ENCODE data around the gene LRIG1.

Gene LRIG1

GRCh38 chr3:66489115-66489514, 11.7 kb downstream of the LRIG1 start:
- Mint-ChIP-seq H3K36me3 (ENCODE audit: low read depth) (no peaks in the 10 kb centered on the region), H3K4me1 (peaks cover 76% of the 10 kb centered on the region), H3K27me3 (ENCODE audit: low read depth) (no peaks in the 10 kb centered on the region), H3K9me3 (no peaks in the 10 kb centered on the region), H3K27ac (no peak overlapping the region), H3K4me3 (no peak overlapping the region)
- TF ChIP-seq CTCF (IDR thresholded peaks at IDR 0.05; ENCODE audit: unreplicated experiment in 3 of 3), result no peak

- Mint-ChIP-seq H3K27me3 (ENCODE audit: low read depth) (no peaks in the 10 kb centered on the region), H3K36me3 (ENCODE audit: low read depth) (no peaks in the 10 kb centered on the region), H3K4me1 (peaks cover 76% of the 10 kb centered on the region), H3K27ac (peak overlapping the region in 1 of 3 experiments; percentile 48), H3K9me3 (no peaks in the 10 kb centered on the region), H3K4me3 (no peak overlapping the region)
- no peak for TF ChIP-seq CTCF (IDR thresholded peaks at IDR 0.05; ENCODE audit: unreplicated experiment in 3 of 3)
These were observed 12.3 kb downstream of the LRIG1 start for GRCh38 chr3:66488492-66488891.

- Mint-ChIP-seq H3K4me1 (peaks cover 75% of the 10 kb centered on the region), H3K9me3 (no peaks in the 10 kb centered on the region), H3K4me3 (no peak overlapping the region), H3K36me3 (ENCODE audit: low read depth) (no peaks in the 10 kb centered on the region), H3K27ac (peak overlapping the region in 2 of 3 experiments; percentile 36 to 66), H3K27me3 (ENCODE audit: low read depth) (no peaks in the 10 kb centered on the region)
- no peak for TF ChIP-seq CTCF (IDR thresholded peaks at IDR 0.05; ENCODE audit: unreplicated experiment in 3 of 3)
These were observed 13.4 kb downstream of the LRIG1 start for GRCh38 chr3:66487465-66487864.

GRCh38 chr3:66486646-66487045, 14.2 kb downstream of the LRIG1 start:
- no peaks in the 10 kb centered on the region for H3K36me3 Mint-ChIP-seq (ENCODE audit: low read depth)
- peaks cover 3% of the 10 kb centered on the region for H3K27me3 Mint-ChIP-seq (ENCODE audit: low read depth)
- peaks cover 74% of the 10 kb centered on the region for H3K4me1 Mint-ChIP-seq
- TF ChIP-seq CTCF (IDR thresholded peaks at IDR 0.05; ENCODE audit: unreplicated experiment in 3 of 3), result no peak
- H3K4me3 Mint-ChIP-seq, result peak overlapping the region in 1 of 3 experiments; percentile 2
- H3K9me3 Mint-ChIP-seq, result no peaks in the 10 kb centered on the region
- H3K27ac Mint-ChIP-seq, result peak overlapping the region in 2 of 3 experiments; percentile 51 to 66

GRCh38 chr3:66486202-66486601, 14.6 kb downstream of the LRIG1 start:
- Mint-ChIP-seq H3K4me1 (peaks cover 76% of the 10 kb centered on the region), H3K9me3 (no peaks in the 10 kb centered on the region)

More at GRCh38 chr3:66486202-66486601, 14.6 kb downstream of the LRIG1 start:
- Mint-ChIP-seq H3K36me3 (ENCODE audit: low read depth) (no peaks in the 10 kb centered on the region), H3K4me3 (no peak overlapping the region), H3K27me3 (ENCODE audit: low read depth) (peaks cover 3% of the 10 kb centered on the region), H3K27ac (peak overlapping the region in 2 of 3 experiments; percentile 51 to 66)
- no peak for TF ChIP-seq CTCF (IDR thresholded peaks at IDR 0.05; ENCODE audit: unreplicated experiment in 3 of 3)

Measured in nephron (organoid).